ENCODE results near the gene SMIM32.

Gene SMIM32

GRCh38 chr5:136206361-136206760, 13.4 kb upstream of the SMIM32 start:
- no peak for FAIRE-seq

GRCh38 chr5:136205941-136206340, 13.0 kb upstream of the SMIM32 start:
- no peak for FAIRE-seq

GRCh38 chr5:136205061-136205702, 12.2 kb upstream of the SMIM32 start:
- no peak for FAIRE-seq

DNA sequence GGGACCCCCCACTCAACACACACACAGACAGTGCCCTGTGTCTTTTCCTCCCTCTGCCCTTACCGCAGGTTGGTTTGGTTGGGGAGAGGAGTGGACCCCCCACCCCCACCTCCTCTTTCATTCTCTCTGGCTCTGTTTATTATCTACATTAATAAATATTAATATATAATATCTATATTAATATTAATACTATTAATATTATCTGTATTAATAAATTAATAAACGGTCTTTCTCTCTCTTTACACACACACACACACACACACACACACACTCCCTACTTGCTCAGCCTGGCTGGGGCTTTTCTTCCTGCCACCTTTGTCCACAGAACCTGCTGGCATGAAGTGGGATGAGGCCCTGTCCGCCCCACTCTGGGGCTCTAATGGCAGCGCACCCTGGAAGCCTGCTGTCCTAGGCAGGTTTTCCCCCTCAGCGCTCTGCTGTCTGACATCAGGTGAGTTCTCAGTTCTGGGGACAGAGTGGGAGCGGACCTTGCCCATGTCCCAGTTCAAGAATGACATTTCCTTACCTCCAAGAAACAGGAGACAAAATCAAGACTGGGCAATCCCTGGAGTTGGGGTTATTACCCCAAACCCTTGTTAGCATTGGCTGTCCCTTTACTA, 10.5 kb upstream of the SMIM32 start:
- FAIRE-seq: no peak

GRCh38 chr5:136202469-136203205, 9.7 kb upstream of the SMIM32 start:
- FAIRE-seq: no peak

DNA sequence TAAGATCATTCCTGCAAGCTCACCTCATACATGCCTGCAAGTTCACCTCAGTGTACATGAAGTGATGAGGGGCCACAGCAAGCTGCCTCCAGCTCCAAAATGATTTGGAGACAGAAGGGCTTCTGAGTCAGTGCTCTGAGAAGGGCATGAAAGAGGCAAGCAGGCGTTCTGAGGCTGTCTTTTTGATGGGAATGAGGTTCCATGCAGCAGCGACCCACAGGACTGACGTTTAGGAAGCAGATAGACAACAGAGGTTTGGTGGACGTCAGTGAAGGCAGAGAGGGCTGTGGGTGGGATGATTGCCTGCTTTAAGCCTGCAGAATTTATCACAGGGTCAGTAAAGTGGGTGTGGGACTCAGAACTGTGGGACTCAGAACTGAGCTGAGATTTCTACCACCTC, 8.9 kb upstream of the SMIM32 start:
- no peak for FAIRE-seq

- no peak for FAIRE-seq
These were observed 7.8 kb upstream of the SMIM32 start for GRCh38 chr5:136200761-136201160.

GRCh38 chr5:136200130-136200529, 7.2 kb upstream of the SMIM32 start:
- FAIRE-seq: no peak

- no peak for FAIRE-seq
These were observed 6.4 kb upstream of the SMIM32 start for GRCh38 chr5:136199408-136199807.

DNA sequence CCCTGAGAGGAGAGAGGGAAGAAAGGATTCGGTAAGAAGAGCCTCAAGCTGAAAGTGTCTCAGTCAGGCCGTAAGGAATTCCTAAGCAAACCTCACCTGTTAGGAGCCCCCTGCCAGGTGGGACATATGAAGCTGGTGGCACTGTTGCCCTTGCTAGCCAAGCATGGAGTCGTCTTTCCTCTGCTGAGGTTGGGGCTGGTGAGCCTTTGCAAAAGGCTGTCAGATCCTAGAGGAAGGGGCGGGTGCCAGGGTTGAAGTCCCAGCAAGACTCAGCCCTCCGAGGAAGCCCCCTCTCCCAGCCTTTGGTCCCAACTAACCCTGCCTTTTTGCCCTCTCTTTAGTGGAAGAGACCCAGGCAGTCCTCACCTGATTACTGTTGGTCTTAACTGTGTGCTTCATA, 5.5 kb upstream of the SMIM32 start:
- no peak for FAIRE-seq

DNA sequence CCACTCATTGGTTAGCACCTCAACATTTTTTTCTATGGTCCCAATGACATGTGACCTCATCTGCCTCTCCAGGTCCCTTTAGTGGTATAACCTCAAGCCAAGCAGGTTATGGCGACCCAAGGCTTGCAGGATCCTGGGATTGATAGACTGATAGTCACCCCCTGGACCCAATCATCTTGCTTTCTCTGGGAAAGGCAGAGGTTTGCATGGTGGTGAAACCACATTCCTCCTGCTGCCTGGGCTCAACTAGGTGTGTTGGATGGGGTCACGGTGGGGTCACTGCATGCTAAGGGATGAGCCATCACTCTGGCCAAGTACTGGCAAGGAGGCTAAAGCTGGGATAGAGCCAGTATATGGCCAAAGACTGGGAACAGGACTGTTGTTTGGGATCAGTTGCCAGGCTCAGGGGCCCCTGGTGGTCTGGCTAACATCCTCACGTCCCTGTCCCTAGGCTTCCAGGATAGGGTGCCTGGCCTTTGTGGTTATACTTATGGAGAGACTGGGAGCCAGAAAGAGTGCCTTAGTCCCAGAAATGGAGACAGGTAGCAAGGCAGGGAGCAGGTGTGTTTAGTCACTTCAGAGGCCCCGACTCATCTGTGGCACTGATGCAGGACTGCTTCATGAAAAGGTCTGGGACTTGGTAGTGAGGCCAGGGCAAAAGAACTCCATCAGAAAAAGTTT, 4.6 kb upstream of the SMIM32 start:
- FAIRE-seq: no peak

- no peak for FAIRE-seq
These were observed 3.2 kb upstream of the SMIM32 start for GRCh38 chr5:136195971-136196820.

GRCh38 chr5:136194576-136194975, 1.6 kb upstream of the SMIM32 start:
- no peak for FAIRE-seq

DNA sequence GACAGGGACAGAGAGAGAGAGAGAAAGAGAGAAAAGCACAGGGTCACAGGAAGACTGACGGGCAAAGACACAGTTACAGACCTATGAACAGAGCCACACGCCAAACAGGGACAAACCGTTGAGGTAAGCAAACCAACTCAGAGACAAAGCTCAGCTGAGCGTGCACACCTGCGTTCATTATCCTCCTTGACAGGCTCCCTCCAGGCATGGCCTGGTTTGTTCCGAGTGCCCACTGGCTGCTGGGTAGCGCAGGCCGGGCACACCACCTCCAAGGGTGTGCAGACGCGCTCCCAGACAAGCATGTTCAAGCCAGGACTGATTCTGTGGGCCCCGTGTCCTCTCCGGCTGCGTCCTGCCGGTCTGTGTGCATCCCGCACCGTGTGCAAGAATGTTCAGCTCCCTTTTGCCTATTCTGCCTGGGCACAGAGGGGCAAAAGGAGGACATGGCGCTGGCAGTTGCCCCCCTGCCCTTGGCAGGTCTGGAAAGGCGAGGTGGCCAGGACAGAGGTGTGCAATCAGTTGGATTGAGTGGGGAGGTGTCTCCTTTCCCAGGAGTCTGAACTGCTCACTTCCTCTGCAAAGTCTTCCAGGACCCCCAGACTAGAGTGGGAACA, 467 bp upstream of the SMIM32 start:
- FAIRE-seq: no peak

DNA sequence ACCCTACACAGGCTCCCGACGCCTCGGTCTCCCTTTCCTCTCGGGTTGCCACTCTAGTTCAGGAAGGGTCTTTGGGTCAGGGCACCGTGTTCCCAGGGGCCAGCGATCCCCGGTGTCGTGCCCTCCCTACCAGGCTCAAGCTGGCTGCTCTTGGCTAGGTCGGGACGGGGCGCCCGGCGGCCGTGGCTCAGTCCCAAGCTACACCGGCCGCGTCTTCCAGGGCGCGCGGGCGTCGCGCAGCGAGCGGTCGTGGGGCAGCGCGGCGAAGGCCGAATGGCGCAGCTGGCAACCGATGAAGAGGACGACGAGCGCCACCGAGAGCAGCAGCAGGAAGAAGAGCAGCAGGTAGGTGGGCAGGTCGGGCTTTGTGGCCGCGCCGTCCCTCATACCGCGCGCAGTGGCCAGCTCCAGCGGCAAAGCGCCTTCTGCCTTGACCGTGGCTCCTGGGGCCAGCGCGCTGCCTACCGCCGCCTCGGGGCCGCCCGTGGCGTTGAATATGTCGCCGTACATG, 892 bp downstream of the SMIM32 start:
- no peak for FAIRE-seq

DNA sequence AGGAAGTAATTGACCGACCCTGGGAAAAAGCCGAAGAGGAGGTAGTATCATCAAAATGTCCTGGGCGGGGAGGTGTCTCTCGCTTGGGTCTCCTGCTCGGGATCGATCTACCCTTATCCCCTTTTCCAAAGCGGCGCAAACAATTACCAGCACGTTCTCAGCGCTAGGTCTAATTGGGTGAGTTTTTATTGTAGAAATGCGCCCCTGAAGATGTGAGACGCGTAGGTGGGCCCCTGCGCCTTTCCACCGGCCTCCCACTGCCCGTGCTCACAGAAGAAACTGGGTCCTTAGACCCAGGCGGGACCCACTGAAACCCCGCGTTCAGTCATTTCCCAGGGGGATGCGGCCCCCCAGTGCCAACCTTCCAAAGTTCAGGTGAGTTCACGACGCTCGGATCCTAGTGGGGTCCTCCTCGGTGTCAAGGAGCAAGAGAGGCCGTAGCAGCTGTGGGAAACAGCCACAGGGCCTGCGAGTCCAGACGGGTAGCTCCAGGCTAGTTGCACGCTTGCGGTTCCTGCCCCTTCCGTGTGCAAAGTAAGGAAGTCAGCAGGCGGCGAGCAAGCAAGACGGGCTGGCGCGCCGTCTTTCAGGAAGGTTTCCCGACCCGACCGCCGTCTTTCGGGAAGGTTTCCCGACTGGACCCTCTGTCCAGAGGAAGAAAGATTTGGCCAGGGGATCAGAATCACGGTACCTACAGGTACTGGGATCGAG, 1.5 kb downstream of the SMIM32 start:
- FAIRE-seq: no peak

GRCh38 chr5:136190904-136191303, 2.1 kb downstream of the SMIM32 start:
- no peak for FAIRE-seq

DNA sequence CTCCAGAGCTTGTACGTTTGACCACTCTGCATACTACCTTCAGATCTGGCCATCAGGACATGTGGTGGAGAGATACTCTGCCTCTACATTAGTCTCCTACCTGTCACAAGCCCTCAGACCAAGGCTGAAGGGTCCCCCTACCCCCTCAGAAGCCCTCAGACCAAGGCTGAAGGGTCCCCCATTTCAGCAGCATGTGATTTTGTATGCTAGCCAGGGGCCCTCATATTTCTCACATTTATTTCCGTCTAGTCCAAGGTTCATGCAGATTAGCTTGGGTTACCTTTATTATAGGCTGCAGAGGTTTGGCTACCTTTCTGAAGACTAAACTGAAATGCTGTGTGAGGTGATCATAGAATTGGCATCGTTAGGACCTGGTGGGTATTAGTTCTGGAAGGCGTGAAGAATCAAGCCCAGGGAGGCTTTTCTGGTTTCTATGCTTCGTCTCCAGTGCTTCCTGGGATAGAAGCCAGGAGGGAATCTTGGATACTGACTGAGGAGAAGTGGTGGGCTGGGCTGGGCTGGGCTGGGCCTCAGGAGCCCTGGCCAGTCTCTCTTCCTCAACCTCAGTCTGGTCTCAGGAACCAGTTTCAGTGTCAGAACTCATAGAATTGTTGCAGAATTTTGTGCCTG, 2.8 kb downstream of the SMIM32 start:
- no peak for FAIRE-seq

- FAIRE-seq: no peak
These were observed 4.1 kb downstream of the SMIM32 start for GRCh38 chr5:136188859-136189258.

DNA sequence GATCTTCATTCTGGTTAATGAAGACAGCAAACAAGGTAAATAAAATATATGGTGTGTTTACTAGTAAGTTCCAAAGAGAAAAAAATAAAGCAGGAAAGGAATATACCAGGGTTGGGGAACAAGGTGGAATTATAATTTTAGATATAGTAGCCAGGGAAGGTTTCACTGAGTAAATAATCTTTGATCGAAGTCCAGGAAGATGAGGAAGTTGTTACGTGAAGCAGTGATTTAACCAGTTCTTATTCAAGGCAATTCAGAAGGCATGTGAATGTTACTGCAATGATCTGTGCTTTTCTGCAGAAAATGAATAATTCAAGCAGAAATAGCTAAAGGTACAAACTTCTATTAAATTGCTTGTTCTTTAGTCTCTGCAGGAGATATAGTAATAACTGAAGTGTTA, 6.2 kb downstream of the SMIM32 start:
- no peak for FAIRE-seq

Data from A204.1 (cell line).